HG02610 (cell line): ENCODE measurements around the gene NIF3L1.

ENCODE experiments used
- ATAC-seq: cut with Tn5 transposase; IDR thresholded peaks from one replicate; pipeline ENCODE4 v1.9.1; 2021; ENCODE audit warnings: mild to moderate bottlenecking, moderate library complexity; ENCODE audit not compliant: unreplicated experiment

The NIF3L1 gene, protein sequence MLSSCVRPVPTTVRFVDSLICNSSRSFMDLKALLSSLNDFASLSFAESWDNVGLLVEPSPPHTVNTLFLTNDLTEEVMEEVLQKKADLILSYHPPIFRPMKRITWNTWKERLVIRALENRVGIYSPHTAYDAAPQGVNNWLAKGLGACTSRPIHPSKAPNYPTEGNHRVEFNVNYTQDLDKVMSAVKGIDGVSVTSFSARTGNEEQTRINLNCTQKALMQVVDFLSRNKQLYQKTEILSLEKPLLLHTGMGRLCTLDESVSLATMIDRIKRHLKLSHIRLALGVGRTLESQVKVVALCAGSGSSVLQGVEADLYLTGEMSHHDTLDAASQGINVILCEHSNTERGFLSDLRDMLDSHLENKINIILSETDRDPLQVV

DNA sequence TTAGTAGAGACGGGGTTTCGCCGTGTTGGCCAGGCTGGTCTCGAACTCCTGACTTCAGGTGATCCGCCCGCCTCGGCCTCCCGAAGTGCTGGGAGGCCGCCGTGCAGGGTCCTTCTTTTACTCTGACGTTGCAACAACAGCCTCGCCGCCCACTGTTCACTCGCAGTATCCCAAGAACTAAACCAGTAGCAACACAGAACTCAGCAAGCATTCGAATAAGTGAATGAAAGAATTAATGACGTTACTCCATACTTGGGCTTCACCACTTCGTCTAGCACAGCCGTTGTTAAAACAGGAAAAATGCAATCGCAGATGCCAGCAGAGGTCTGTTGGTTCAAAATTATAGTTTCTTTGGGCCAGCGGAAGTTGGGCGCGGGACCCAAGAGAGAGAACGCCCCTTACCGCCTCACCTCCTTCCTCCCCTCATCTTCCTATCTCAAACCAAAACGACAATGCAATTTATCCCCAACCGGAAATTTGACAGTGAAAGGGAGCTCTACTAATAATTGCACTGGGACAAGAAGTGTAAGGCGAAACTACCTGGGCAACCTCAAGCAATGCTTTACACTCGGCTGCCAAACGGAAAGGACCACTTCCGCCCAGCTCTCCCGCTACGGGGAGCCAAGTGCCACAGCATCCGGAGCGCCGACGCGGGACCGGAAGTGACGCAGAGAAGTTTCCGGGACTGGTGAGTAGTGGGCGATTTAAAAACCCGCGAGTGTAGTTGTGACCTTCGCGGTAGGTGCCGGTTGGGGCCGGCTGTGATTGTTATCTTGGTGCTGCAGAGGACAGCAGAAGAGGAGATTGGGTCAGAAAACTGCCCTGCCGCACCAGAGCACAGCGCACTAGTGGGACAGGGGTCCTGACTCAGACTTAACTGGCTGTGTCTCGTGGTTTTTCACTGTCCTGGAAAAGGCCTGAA, at the start of gene NIF3L1, which contains the start of gene PPIL3:
Gene NIF3L1 (plus strand): TSS at position 668 of the 922 bp plus-strand sequence. CDS start 2,573 bp downstream, outside the sequence.
Gene PPIL3 (minus strand): TSS at position 374 of the 922 bp plus-strand sequence. CDS start 1,462 bp downstream, outside the sequence.
- peak; percentile 94 for ATAC-seq

DNA sequence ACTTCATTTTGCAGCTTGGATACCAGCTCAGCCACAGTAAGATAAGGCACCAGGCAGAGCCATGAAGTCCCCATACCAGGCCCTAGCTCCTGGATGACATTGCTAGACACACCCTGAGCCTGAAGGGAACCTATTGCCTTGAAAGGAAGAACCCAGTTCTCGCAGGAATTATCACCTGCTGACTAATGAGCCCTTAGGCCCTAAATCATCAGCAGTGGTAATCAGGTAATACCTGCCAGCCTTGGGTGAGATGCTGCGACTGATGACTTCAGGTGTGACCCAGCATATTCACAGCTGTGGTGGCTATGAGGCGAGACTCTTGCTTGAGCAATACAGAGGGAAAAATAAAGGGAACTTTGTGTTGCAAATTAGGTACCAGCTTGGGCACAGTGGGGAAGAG, 49.7 kb upstream of the NIF3L1 start:
- ATAC-seq: no peak

- ATAC-seq: no peak
Measured at GRCh38 chr2:200843993-200844948, 44.9 kb upstream of the NIF3L1 start.

DNA sequence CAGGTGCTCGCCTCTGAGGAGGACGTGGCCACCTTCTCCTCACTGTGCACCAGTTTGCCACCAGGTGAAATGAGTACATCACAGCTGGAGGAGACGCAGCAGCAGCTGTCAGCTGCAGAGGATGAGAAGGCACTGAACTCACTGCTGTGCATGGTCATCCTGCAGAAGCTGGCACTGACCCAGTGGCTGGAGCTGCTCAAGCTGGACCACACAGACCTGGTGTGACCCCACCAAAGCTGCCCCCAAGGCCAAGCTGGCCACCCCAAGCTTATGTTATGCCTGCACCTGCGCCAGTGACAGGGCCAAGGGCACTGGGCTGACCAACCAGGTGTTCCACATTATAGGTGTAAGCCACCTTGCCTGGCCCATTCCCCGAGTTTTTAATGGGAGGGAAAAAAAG, 44.0 kb upstream of the NIF3L1 start:
- ATAC-seq: no peak

- no peak for ATAC-seq
Measured at GRCh38 chr2:200845669-200846325, 43.4 kb upstream of the NIF3L1 start.

- no peak for ATAC-seq
Measured at GRCh38 chr2:200847269-200847668, 41.9 kb upstream of the NIF3L1 start.

- no peak for ATAC-seq
Measured at GRCh38 chr2:200847939-200848338, 41.2 kb upstream of the NIF3L1 start.

- ATAC-seq: no peak
Measured at GRCh38 chr2:200850512-200851256, 38.5 kb upstream of the NIF3L1 start.

DNA sequence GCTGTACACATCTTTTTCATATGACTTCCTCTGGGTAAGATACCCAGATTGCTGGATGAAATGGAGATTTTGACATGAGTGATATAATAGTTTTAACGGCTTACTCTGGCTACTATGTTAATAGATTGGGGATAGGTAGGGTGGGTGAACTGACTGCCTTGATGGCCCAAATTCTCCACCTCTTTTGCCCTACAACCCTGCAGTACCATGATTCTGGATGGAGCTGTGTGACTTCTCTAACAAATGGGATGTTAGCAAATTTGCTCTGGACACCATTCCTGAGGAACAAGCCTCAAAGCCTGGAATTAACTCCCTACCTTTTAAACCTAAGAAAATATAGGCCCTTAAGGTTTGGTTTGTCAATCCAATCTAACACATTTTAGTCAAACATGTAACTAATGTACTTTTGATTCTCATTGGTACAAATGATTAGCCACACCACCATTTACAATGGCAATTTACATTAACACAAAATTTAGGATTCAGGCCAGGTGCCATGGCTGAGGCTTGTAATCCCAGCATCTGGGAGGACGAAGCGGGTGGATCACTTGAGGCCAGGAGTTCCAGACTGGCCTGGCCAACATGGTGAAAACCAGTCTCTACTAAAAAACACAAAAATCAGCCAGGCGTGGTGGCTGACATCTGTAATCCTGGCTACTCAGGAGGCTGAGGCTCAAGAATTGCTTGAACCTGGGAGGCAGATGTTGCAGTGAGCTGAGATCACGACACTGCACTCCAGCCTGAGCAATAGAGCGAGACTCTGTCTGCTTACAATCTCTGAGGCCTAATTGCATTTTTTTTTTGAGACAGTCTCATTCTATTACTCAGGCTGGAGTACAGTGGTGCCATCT, 37.5 kb upstream of the NIF3L1 start:
- ATAC-seq: no peak

DNA sequence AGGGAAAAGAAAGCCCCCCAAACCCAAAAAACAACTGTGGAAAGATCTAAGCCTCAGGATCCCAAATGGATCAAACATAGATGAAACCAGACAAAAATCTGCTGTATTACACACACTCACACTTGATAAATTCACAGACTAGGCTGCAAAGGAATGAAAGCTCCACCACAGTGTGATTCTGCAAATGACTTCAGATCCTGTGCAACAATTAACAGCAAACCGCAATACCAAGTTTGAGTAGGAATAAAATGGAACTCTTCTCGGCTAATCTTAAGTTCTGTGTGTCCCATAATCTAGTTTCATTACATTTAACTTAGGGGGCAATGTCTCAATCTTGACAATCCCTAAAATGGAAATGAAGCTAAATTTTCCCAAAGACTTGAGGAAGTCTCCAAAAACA, 36.6 kb upstream of the NIF3L1 start:
- no peak for ATAC-seq

DNA sequence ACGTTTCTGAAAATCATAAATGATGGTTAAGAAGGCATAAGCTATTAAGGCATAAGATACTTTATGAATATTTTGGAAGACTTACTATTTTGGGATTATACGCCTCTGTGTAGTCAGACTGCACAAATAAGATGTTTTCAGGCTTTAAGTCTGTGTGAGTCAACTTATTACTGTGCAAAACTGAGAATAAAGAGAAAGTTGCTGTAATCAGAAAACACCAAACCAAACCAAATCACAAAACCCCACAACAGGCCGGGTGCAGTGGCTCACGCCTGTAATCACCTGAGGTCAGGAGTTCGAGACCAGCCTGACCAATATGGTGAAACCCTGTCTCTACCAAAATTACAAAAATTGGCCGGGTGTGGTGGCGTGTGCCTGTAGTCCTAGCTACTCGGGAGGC, 32.4 kb upstream of the NIF3L1 start:
- no peak for ATAC-seq

DNA sequence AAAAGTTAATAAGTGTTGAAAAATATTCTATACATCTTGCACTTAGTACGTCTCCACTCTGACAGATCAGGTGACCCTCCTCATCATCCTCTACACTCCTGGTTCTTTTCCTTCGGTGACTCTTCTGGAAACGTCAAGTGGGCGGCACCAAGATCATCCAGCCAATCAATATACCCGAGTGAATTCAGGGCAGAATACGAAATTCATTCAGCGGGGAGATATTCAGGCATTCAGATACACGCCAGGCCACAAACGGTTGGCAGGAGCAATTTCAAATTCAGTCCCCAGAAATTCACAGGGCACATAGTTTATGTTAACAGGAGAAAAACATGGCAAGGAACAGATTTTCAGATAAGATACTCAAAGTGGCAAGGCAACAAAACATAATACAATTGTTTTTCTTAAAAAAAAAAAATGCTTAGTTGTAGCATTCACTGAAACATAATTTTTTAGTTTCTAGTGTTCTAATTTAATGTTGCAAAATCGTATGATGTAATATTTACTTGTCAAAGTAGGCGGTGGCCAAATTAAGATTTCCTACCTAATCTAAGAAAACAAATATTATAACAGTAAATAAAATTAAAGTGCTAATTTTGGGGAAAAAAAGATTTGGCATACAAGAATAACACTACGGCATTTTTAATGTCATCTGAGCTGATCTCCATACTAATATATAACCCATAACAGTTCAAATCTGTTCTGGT, 28.9 kb upstream of the NIF3L1 start:
- no peak for ATAC-seq

DNA sequence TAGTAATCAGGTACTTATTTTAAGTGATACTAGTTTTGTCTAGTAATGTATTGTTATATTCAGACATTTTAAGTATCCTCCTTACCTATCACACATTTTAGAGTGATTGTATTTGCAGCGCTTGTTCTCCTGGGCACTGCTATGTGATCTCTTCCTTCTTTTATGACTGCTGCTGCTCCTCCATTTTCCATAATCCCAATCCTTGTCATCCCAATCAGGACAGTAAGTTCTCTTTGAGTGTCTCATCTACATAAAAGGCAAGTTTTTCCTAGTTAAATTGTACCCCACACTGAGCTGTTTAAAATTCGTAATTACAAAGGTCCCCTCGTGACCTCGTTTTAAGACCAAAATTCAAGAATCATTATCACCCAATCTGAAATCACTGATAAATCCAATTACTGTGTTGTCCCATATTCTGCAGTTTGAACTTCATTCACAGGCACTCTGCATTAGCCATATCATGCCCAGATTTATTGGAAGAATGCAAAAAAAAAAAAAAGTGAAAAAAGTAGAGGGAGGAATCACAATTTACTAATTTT, 27.5 kb upstream of the NIF3L1 start:
- ATAC-seq: no peak

GRCh38 chr2:200862532-200863000, 26.6 kb upstream of the NIF3L1 start:
- no peak for ATAC-seq

GRCh38 chr2:200863782-200864175, 25.4 kb upstream of the NIF3L1 start:
- ATAC-seq: peak; percentile 12

DNA sequence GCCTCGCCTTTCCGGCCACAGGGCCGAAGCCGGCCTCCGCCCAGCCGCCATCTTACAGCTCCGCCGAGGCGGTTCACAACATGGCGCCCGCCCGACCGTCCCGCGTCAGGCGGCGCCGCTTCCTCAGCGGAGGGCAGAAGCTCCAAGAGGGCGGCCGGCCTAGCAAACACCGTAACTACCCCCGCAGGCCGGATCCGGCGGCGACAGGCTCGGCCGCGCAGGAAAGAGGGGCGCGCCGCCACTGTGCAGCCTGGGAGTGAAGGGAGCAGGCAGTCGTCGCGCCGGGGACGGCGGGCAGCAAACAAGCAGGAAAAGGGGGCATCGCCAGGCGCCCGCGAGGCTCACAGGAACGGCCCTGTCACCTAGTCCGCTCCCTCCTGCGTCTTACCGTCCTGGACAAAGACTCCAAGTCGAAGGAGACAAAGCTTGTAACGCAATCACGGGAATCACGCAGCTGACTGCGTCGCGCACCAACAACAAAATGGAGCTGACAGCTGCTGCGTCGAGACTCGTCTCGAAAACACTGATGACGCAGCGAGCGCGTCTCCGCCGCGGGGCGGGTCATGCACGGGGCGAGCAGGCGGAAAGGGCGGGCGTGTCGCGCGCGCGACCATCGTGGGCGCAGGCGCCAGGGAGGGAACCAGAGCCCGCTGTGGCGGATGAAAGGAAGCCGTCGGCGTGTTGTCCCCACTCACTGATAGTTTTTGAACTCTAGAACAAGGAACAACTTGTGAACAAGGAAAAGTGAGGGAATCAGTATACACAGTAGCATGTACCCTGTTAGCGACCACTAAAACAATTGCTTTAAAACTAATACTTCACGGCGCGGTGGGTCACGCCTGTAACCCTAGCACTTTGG, 24.8 kb upstream of the NIF3L1 start, which contains the start of gene CLK1:
Gene CLK1 (minus strand): TSS at position 483 of the 859 bp plus-strand sequence. CDS start 2,796 bp downstream, outside the sequence.
- ATAC-seq: peak; percentile 83
